Cardiac fibroblast (primary cell): ENCODE measurements around the gene DENND5A.
"Not testable (repeated sequence)": the region's sequence is repeated elsewhere in the genome, so short reads cannot be mapped to it uniquely, and the experiment has no call there.

ENCODE experiments used
- DNase-seq, 2 donors: peaks; one replicate each; pipeline versions ENCODE4 v3.0.0 to v3.0.0-alpha.2; 2010; ENCODE audit warnings: low read depth in 2 of 2
- H3K4me3 ChIP-seq, 2 donors: replicated peaks in 1 of 2; 1 replicate in 1 of 2; 2 replicates in 1 of 2; pipeline ENCODE4 v1.5.1; 2011; ENCODE audit warnings: low read depth in 2 of 2, low read length in 2 of 2, mild to moderate bottlenecking in 2 of 2, moderate library complexity in 1 of 2
- TF ChIP-seq, protein P1 (sequence below): IDR thresholded peaks from one replicate; pipeline ENCODE4 v1.5.1; 2011; ENCODE audit warnings: low read depth, mild to moderate bottlenecking, low read length, inconsistent platforms

Gene DENND5A

DNA sequence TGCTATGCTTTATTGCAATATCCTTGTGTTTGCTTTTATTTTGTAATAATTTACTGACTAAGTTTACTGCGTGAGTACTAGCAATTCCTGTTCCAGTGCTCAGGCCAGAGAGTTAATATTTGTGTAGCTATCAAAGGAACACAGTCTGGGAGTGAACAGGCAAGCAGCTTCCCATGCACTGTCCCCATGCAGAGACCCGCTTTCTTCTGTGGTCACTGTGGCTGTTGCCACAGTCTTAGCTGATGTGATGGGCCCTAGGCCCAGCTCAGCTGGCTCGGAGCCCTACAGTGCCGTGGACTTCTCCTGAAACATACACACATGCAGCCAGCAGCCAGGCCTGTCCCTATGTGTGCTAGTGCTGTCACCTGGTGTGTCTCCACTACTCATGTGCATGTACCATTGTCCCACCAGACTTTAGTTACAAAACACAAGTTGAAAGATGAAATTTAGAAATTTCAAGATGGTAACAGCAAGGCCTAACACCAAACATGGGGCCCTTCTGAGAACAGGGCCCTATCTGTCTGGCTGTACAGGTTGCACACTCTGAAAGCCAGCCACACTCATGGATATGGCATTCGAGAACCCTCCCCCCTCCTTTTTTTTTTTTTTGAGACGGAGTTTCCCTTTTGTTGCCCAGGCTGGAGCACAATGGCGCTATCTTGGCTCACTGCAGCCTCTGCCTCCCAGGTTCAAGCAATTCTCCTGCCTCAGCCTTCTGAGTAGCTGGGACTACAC, 161.4 kb downstream of the DENND5A start:
- H3K4me3 ChIP-seq: no peak overlapping the region
- TF ChIP-seq, protein P1, sequence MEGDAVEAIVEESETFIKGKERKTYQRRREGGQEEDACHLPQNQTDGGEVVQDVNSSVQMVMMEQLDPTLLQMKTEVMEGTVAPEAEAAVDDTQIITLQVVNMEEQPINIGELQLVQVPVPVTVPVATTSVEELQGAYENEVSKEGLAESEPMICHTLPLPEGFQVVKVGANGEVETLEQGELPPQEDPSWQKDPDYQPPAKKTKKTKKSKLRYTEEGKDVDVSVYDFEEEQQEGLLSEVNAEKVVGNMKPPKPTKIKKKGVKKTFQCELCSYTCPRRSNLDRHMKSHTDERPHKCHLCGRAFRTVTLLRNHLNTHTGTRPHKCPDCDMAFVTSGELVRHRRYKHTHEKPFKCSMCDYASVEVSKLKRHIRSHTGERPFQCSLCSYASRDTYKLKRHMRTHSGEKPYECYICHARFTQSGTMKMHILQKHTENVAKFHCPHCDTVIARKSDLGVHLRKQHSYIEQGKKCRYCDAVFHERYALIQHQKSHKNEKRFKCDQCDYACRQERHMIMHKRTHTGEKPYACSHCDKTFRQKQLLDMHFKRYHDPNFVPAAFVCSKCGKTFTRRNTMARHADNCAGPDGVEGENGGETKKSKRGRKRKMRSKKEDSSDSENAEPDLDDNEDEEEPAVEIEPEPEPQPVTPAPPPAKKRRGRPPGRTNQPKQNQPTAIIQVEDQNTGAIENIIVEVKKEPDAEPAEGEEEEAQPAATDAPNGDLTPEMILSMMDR: no peak
- DNase-seq: no peak

DNA sequence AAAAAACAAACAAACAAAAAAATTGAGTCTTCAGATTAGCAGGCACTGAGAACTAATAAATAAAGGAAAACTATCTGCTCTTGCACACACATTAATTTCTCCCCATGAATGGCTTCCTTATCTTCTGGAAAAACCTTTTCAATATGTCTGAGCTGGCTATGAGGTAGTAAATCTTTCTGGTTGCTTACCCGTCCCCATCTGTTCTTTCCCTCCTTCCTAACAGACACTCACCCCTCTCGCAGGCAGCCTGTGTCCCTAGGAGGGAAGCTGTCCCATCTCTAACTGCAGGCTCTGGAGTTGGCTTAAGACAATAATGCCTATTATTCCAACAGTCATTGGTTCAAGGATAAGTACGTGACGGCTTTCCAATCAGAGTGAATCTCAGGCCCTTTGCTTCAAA, 165.5 kb downstream of the DENND5A start:
- no peak for DNase-seq
- TF ChIP-seq, protein P1: no peak
- H3K4me3 ChIP-seq: no peak overlapping the region

DNA sequence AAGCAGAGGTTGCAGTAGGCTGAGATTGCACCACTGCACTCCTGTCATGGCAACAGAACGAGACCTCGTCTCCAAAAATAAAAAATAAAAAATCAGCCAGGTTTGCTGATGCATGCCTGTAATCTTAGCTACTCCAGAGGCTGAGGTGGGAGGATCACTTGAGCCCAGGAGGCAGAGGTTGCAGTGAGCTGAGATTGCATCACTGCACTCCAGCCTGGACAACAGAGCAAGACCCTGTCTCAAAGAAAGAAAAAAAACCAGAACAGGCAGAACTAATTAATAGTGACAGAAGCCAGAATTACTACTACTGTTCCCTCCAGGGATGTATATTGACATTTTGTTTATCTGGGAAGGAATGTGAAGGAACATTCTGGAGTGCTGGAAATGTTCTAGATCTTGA, 166.7 kb downstream of the DENND5A start:
- not testable (repeated sequence) for DNase-seq, H3K4me3 ChIP-seq

DNA sequence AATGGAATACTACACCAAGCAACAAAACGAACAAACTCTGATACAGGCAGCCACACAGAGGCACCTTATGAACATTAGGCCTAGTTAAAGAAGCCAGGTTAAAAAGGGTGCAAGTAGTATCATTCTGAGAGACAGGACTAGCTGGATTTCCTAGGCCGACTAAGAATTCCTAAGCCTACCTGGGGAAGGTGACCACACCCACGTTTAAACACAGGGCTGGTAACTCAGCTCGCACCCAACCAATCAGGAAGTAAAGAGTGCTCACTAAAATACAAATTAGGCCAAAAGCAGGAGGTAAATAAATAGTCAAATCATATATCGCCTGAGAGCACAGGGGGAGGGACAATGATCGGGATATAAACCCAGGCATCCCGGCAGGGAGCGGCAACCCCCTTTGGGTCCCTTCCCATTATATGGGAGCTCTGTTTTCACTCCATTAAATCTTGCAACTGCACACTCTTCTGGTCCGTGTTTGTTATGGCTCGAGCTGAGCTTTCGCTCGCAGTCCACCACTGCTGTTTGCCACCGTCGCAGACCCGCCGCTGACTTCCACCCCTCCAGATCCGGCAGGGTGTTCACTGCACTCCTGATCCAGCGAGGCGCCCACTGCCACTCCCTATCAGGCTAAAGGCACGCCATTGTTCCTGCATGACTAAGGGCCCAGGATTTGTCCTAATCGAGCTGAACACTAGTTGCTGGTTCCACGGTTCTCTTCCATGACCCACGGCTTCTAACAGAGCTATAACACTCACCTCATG, 167.8 kb downstream of the DENND5A start:
- DNase-seq, H3K4me3 ChIP-seq: not testable (repeated sequence)

DNA sequence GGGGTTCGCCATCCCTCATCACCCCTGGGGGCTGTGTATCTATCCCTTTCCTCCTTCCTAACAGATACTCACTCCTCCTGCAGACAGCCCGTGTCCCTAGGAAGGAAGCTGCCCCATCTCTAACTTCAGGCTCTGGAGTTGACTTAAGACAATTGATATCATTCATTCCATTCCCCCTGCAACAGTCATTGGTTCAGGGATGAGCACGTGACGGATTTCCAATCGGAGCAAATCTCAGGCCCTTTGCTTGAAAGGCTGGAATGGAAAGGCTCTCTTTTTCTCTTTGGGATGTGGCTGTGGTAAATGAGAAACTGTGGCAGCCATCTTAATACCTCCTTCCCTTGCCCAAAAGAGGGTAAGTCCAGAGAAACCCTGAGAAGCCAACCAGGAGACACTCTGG, 168.7 kb downstream of the DENND5A start:
- TF ChIP-seq, protein P1: no peak
- H3K4me3 ChIP-seq: no peak overlapping the region
- no peak for DNase-seq

DNA sequence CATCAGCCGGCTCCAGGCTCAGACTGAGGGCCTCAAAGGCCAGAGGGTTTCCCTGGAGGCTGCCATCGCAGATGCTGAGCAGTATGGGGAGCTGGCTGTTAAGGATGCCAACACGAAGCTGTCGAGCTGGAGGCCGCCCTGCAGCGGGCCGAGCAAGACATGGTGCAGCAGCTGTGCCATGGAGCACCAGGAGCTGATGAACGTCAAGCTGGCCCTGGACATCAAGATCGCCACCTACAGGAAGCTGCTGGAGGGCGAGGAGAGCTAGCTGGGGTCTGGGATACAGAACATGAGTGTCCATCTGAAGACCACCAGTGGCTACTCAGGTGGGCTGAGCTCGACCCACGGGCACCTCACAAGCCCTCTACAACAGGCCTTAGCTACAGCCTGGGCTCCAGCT, 169.7 kb downstream of the DENND5A start:
- TF ChIP-seq, protein P1: no peak
- no peak for DNase-seq
- no peak overlapping the region for H3K4me3 ChIP-seq

DNA sequence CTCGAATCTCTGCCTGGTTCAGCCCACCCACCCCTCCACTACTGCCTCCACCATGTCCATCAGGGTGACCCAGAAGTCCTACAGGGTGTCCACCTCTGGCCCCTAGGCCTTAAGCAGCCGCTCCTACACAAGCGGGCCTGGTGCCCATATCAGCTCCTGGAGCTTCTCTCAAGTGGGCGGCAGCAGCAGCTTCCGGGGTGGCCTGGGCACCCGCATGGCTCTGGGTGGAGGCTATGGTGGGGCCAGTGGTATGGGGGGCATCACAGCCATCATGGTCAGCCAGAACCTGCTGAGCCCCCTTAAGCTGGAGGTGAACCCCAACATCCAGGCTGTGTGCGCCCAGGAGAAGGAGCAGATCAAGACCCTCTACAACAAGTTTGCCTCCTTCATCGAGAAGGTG, 170.7 kb downstream of the DENND5A start:
- no peak for DNase-seq
- TF ChIP-seq, protein P1: no peak
- no peak overlapping the region for H3K4me3 ChIP-seq
